Stimulated activated CD4-positive, alpha-beta T cell treated with anti-CD3 and anti-CD28 coated beads, Interleukin-12 subunit alpha, Interleukin-12 subunit beta, amount 100 ng/mL, for 24 hours (primary cell): ENCODE results near the gene ZNF385B.
"Not testable (repeated sequence)": the region's sequence is repeated elsewhere in the genome, so short reads cannot be mapped to it uniquely, and the experiment has no call there.

Source experiments
- DNase-seq, 2 experiments: peaks; one replicate each; pipeline ENCODE4 v3.0.0-alpha.2; 2020; ENCODE audit warnings: low read depth in 2 of 2

The ZNF385B gene

DNA sequence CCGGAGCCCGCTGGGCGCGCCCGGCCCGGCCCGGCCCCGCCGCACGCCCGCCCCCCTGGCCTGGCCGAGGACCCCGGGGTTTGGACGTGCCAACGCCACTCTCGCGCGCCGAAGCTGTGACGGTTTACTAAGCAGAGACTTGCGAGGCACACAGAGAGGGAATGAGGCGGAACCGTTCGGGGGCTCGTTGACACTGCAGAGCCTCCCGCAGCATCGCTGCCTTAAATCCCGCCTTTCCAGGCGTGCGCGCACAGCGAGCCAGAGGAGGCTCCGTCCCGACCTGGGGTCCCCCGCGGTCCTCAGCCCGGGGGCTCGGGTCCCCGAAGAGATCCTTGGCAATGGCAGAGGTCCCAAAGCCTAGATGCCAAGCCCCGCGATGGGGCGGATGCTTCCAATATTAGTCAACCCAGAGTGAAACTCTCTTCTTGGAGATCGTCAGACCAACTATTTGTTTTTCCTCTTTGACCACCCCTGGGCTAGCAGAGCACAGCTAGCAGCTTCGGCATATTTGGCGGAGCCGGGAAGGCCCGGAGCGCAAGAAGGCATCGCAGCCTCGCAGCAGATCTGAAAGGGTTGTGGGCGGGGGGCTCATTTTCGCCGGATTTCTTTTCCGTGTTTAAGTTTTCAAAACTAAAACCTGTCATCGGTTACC is at the start of gene ZNF385B:
Gene ZNF385B, minus strand, starts transcription at position 197 of the 652 bp plus-strand sequence.
- no peak for DNase-seq

DNA sequence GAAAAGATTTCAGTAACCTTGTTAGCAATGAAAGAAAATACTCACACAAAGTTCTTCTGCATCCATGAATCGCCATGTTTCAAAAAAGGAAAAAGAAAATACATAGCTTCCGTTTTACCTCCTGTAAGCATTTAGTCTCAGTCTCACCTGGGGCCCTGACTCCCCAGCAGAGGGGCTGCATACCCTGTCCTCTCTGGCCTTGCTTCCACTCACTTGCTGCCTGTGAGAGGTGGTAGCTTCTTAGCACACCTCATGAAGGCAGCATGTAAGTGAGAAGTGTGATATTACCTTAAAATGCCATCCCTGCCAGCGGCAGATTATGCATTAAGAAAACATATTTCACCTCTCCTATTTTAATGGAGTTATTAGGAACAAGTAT is 49.3 kb upstream of the ZNF385B start:
- DNase-seq, result no peak

DNA sequence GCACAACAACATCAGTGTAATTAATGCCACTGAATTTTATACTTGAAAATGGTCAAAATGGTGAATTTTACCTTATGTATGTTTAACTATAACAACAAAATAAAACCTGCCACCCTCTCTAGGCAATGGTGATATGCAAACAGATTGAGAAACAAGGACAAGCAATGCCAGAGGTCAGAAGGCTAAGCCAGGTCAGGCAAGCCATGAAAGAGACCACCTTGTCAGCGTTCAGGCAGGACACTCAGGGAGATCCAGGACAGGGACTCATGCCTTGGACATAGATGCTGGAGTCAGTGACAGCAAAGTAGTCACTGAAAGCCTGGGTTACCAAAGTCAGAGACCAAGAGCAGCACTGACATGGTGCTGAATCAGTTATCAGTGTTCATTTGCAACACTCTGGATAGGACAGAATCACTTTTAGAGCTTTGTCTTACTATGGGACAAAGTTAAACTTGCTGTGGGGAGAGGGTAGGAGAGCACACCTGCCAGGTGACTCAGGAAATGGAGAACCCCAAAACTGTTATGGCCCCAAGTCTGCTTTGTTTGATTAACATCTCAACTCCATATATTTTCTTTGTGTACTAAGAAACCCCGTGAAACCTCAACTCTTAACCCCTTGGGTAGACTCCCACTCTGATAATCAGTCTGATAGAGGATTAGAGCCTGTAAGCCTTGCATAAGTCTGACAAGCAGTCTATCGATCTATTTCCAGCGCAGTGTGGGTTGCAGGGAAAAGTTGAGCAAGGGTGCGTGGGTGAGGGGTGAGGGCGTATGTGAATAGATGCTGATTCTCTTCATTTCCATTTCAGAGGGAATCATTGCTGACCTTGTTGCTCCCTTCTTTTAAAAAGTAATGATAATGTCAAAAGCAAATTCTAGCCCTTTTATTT is 48.7 kb upstream of the ZNF385B start:
- DNase-seq, result no peak

DNA sequence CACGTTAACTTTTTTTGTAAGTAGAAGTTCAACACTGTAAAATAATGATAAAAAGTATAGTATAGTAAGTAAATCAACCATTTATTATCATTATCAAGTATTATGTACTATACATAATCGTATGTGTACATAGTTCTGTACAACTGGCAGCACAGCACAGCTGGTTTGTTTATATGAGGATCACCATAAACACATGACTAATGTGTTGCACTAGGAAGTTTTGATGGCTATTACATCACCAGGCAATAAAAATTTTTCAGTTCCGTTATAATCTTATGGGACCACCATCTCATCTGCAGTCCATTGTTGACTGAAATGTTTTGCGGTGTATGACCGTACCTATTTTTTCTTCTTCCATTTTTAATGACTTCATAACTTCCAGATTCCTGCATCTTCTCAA is 39.2 kb upstream of the ZNF385B start:
- DNase-seq, result no peak

DNA sequence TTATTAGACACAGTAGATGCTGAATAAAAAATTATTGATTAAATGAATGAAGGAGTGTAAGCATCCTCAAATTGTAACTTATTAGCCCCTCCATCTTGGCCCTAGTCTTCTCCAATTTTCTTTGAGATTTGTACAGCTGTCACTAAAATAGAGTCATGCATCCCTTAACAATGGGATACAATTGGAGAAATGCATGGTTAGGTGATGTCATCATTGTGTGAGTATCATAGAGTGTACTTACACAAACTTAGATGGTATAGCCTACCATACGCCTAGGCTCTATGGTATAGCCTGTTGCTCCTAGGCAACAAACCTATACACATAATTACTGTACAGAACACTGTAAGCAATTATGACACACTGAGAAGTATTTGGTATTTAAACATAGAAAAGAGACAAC is 38.3 kb upstream of the ZNF385B start:
- DNase-seq, result no peak

DNA sequence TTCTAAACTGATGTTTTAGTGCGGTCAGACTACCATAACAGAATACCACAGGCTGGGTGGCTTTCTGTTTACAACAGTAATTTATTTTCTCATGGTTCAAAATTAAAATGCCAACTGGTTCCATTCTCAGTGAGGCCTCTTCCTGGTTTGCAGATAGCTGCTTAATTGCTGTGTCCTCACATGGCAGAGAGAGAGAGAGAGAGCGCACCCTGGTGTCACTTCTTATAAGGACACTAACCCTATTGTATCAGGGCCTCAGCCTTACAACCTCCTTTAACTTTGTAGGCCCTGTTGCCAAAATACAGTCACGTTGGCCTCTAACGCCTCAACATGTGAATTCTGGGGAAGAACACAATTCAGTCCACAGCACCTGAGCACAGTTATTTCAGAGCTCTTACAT is 37.5 kb upstream of the ZNF385B start:
- DNase-seq, result no peak

DNA sequence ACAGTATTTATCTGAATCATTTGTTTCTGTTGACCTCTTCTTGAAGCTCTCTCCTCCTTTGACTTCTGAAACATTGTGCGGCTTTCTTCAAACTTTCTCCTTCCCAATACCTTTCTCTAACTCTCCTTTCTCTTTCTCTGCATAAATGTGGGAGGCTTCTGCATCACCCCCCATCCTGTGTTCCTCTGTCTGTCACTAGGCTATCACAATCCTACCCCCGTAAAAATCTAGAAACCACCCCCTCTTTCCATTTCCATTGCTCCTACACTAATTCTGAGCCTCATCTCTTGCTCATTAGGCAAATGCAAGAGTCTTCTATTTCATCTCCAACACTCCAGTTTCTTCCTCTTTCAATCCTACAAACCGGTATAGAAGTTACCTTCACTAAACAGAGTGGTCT is 32.2 kb upstream of the ZNF385B start:
- DNase-seq, result no peak

DNA sequence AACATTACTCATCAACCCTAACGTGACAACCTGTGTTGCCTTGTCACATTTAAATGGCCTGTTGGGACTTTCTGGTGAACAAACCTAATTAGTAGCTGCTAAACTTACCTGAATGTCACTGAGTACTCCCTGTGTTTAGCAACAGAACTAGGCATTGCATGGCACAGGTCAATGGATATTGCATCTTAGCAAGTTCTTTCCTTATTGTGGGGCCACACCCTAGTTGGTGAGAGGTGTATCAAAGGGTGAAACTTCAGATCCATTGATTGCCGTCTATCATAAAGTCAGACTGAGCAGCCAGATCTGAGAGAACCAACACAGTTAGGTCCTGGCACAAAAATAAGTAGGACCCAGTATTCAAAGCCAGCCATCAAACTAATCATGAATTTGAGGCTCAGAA is 29.8 kb upstream of the ZNF385B start:
- DNase-seq, result no peak

DNA sequence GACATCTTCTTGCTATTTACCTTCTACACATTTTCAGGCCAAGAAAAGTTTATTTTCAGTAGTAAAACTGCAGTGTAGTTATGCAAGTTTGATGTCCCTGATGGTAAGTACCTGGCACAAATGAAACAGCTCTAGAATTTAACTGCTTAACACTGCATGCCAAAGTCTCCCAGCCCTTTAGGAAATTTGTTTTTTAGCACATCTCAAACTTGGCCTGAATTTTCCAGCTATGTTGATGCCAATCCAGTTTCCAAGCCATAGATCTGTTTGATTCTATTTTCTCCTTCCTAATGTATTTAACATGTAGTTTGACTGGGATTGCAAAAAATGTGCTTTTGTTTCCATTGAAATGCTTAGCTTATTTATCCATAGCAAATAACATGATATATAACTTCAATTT is 29.3 kb upstream of the ZNF385B start:
- DNase-seq, result no peak

DNA sequence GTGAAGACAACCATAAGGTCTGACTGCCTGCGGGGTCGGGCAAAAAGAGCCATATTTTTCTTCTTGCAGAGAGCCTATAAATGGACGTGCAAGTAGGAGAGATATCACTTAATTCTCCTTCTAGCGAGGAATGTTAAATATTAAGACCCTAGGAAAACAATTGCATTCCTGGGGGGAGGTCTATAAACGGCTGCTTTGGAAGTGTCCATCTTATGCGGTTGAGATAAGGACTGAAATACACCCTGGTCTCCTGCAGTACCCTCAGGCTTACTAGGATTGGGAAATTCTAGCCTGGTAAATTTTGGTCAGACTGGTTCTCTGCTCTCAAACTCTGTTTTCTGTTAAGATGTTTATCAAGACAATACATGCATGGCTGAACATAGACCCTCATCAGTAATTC is 27.2 kb upstream of the ZNF385B start:
- not testable (repeated sequence) for DNase-seq

DNA sequence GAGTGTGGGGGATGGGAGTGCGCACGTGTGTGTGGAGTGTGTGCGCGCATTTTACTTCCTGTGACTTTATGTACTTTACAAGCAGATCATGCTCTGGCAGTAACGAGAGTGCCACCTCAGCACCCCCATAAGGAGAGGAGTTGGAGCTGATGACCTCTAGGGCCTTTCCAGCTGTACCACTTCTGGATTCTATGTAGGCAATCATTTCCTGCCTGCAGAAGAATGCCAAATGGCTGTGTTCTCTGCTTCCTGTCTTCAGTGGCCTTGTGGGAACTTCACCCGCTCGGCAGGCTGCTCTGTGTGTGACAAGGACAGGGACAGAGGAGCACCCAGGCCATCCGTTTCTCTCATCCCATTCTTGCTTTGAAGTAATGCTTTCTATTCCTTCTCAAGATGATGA is 22.8 kb upstream of the ZNF385B start:
- no peak for DNase-seq

DNA sequence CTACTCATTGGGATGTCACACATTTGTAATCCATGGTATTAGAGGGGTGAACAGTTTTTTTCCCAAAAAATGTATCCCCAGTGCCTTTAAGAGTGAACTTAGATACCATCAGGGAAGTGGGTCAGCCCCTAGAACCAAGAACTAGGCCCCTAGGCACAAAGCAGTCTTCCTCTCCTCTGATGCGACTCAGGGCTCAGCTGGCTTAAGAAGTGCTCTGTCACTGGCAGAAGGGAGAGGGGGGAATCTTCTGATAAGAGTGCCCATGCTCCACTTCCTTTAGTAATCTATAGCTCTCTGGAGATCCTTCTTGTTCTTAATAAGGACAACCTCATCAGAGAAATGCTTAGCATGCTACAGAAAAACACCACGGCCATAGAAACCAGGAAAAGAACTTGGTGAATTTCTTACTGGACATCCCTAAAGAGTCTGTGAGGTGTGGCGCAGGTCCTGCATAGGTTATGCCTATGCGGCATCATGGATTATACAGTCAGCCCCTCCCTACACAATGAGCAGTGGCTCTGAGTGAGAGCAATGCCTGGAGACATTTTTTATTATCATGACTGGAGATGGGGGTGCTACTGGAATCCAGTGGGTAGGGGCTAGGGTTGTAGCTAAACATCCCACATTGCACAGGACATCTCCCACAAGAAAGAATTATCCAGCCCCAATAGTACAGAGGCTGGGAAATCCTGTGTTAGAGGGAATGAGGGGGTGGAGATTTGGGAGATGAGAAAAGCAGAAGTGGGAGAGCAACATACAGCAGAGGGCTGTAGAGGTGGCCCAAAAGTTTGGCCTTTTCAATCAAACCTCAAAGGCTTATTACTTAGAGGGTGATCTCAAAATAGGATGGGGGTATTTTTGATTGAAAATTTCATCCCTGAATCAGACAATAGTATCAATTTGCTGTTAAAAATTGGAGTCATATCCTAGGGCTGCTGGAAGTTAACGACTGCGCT is 21.7 kb upstream of the ZNF385B start:
- DNase-seq, result no peak

DNA sequence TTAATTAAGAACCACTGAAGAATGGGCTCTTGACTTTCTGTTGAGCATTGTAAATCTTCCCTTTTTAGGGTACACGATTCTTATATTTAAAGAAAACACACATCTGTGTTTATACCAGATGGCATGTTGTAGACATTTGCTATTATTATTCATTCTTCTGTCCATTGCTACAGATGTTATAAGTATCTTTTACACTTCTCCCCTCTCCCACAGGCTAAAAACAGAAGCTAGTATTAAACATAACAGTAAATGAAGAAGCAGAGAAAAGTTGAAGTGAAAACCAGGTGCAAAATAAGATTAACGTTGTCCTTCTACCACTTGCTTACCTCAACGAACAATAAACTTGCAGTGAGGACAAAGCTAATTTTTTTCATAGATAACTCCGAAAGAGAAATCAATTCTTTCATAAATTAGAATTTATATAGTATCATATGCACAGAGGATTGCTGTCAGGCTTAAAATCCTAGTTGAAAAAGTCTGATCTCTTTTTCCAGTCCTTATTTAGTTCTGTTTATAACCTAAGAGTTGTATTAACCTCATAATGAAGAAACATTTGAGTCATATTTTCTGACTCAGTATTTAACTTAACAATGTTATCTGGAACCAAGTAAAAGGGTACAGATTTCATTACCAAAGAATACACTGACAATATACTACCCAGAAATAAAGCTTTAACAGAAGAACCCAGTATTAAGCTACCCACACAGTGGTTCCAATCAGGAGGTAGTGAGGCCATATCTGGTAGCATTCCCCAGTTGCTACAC is 16.4 kb upstream of the ZNF385B start:
- no peak for DNase-seq

DNA sequence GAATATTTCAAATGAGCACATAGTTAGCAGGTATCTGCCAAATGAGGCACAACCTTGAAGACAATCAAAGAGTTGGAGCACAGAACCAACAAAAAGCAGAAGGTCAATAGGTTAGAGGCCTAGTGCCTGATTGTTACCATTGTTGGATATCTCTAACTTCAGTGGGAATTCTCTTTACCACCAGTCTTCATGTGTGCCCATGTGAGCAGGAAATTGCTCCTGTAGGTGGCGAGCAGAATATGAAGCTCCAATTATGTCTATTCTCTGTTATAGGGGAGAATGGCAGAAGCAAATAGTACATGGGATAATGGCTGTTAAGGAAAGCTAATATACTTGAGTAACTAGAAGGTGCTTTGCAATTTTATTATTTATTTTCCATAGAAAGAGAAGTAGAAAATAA is 14.9 kb upstream of the ZNF385B start:
- DNase-seq, result no peak

DNA sequence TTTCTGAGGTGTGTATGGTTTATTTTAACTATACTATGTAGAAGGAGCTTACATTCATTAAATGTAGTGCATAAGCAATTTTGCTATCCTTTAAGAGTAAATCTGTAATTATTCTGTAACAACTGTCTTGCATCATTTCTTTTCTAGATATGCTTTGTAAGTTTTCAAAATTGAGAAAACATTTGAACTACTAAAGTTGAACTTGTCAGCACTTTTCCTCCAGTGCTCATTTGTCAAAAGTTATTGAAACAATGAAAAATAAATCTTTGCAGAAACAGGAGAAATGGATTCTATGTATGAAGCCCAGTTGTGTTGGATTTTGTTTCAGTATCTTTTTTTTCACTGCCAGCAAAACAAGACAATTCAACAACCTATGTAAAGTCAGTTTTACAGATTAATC is 14.5 kb upstream of the ZNF385B start:
- no peak for DNase-seq

DNA sequence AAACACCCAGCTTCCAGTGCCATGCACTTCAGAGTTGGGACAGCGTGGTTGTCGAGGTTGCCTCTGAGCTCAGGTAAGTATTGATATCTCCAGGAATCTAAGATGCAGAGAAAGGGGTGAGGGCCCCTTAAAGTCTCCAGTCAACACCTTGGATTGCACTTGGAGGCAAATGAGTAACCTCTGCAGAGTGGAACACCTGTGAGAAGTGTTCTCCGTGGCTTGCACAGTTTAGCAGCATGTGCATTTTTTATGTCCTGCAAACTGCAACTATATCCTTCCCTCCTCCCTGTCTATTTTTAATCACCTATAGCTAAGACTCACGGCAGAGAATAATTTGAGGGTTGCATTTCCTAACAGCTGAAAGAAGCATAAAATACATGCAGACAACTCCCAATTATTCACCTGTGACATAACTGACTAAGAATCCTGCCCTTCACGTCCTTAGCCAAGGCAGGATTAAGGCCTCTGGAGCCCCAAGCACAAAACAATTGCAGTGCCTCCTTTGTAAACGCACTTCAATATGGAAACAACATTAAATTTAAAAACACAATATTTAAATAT is 1.6 kb upstream of the ZNF385B start:
- DNase-seq, result no peak

DNA sequence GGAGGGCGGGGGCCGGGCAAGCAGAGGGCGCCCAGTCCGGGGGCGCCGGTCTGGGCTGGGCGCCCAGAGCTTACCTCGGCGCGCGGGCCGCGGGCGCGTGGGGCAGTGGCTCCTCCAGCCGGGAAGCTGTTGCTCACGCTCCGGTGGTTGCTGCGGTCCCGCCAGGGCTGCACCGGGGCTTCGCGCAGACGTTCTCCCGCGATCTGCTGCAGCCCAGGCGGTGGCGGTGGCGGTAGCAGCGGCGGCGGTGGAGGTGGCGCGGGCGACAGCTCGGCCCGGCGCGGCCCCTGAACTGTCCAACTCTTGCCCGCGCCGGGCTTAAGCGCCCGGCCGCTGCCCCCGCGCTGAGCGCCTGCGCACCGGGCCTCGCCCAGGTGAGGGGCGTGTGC is 391 bp downstream of the ZNF385B start:
- DNase-seq, result no peak

DNA sequence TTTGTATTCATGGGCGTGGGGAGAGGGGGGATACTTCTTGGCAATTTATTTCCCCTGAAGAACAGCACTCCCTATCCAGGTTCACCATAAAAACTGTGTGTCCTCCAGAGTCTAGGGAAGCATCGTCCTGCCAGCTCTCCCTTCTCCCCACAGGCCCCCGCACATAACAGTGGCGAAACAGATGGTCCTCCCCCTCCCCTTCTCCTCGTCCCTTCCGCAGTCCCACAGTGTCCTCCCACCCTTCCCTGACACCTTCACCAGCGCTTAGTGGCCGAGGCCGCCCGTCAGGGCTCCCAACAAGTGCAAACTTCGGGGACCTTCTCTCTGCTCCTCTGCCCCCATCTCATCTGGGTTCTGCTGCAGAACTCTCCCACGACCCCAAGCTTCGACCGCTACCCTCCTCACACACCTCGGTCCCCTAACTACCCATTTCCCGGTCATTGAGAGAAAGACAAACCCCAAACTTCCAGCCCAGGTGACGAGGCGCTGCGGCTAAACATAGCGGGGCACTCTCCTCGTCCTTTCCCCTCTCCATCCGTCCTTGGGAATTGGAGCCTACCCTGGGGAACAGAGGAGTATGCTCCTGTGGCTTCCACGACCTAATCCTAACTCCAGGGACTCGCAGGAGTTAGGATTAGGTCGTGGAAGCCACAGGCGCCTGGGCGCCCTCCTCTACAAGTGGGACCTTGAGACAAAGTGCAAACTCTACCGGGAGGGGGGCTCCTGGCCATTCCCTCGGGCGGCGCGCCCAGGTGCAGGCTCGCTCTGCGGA is 971 bp downstream of the ZNF385B start:
- DNase-seq, result no peak

DNA sequence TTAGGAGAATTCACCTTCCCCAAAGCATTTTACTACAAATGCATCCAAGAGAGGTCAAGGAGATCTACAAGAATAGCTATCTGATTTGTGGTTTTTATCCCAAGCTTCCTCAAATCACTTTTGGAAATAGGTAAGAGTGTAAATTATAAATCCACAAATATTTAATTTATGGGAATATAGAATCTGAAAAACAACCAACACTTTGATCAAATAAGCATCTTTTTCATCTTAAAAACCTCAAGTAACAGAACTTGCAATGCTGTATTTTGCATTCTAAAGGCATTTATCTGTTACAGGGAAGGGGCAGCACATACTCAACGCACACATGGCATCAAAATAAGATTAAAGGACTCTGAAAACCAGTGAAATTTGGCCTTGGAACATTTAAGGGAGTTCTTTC is 1.9 kb downstream of the ZNF385B start:
- no peak for DNase-seq

DNA sequence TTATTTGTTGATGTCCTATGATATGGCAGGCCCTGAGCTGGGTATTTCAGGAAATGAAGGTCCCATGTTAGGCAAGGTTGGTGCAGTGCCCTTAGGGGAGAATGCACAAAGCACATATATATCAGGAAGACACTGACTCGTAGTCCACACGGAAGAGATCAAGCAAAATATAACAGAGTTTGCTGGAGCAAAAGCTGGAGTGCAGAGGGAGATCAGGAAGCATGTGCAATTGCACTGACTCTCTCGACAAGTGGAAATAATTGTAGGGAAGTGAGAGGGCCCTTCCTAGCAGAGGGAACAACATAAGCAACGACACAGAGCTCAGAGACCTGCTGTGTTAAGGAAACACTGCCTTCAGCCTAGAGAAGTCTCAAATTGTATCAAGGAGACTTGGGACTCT is 4.2 kb downstream of the ZNF385B start:
- DNase-seq, result no peak
